ENCODE data around the gene P2RX4.
"Not testable (repeated sequence)": the region's sequence is repeated elsewhere in the genome, so short reads cannot be mapped to it uniquely, and the experiment has no call there.

Gene P2RX4

DNA sequence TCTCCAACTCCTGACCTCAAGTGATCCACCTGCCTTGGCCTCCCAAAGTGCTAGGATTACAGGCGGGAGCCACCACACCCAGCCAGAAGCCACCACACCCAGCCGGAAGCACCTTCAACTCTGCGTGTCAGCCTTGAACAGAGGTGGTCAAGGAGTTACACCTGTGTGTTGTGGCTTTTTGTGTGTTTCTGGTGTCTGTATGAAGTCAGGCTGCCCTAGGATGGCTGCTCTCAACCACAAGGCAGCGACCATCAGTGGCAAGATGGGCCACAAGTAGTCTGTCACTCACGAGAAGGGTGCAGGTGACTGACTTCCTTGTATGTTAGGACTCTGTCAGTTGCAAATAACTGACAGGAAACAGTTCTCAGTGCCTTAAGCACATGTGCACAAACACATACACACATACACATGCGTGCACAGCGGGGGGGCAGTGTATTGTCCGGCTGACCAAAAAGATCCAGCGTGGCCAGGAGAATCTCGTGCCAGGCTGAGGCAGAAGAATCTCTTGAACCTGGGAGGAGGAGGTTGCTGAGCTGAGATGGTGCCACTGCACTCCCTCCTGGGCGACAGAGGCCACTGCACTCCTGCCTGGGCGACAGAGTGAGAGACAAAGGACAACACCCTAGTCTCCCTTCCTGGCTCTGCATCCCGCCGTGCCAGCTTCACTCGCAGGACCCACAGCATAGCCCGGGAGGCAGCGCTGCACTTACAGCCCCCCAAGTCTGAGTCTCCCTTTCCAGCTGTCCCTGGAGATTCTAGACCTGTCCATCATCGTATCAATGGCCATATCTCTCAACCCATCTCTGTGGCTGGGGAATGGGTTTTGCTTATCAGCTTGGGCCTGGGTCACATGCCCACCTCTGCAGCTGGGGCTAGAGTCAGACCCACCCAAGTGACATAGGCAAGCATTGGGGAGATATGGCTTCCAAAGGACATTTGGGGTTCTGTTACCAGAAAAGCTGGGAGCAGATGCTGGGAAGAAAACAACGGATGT, 13.7 kb downstream of the P2RX4 start:
- peak; percentile 14 for DNase-seq

DNA sequence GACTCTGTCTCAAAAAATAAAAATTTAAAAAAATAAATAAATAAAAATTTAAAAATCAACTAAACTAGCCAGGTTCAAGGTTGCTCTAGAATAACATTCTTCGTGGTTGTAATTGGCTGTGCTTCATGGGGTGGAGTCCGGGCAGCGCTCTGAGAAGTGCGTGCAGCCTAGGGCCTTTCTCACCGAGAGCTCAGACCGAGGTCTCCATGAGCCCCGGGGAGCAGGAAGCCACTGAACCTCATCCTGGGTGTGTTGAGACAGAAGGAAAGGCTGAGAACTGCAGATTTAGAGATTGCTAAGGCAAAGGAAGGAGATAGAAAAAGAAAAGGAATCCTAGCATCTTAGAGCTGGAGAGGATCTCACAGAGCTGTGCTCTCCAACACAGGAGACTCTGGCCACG, 14.7 kb downstream of the P2RX4 start:
- DNase-seq: no peak

DNA sequence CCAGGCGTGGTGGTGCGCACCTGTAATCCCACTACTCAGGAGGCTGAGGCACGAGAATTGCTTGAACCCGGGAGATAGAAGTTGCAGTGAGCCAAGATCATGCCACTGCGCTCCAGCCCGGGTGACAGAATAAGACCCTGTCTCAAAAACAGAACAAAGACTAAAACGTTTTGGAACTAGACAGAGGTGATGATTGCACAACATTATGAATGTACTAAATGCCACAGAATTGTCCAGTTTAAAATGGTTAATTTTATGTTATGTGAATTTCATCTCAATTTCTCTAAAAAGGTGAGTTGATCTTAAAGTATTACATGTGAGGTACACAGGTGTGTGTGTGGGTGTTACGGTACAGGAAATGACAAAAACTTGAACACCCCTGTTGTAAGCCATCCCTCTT, 16.5 kb downstream of the P2RX4 start:
- DNase-seq: no peak

DNA sequence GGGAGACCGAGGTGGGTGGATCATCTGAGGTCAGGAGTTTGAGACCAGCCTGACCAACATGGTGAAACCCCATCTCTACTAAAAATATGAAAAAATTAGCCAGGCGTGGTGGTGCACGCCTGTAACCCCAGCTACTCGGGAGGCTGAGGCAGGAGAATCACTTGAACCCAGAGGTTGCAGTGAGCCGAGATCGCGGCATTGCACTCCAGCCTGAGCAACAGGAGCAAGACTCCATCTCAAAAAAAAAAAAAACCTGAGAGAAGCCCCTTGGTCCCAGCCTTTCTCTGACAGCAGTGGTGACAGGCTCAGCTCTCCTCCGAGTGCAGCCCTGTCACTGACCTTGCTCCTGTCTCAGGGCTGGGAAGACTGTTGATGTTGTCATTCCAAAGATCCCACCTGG, 16.9 kb downstream of the P2RX4 start:
- DNase-seq: not testable (repeated sequence)

DNA sequence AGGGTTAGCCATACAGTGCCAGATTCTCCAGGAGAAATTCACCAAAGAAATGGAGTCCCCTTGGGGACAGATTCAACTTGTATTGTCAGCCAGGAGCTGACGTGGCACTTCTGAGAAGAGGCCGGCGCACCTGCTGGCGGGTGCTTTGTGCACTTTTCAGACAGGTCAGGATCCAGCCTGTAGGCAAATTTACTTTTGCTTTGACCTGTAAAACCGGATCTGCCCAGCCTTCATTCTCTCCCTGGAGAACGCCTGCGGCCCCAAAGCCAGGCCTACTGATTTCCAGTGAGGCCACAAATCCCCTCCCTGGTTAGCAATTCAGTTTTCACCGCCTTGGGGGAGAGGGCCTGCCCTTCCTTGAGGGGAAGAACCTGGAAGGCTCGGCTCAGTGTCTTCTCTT, 17.4 kb downstream of the P2RX4 start:
- no peak for DNase-seq

DNA sequence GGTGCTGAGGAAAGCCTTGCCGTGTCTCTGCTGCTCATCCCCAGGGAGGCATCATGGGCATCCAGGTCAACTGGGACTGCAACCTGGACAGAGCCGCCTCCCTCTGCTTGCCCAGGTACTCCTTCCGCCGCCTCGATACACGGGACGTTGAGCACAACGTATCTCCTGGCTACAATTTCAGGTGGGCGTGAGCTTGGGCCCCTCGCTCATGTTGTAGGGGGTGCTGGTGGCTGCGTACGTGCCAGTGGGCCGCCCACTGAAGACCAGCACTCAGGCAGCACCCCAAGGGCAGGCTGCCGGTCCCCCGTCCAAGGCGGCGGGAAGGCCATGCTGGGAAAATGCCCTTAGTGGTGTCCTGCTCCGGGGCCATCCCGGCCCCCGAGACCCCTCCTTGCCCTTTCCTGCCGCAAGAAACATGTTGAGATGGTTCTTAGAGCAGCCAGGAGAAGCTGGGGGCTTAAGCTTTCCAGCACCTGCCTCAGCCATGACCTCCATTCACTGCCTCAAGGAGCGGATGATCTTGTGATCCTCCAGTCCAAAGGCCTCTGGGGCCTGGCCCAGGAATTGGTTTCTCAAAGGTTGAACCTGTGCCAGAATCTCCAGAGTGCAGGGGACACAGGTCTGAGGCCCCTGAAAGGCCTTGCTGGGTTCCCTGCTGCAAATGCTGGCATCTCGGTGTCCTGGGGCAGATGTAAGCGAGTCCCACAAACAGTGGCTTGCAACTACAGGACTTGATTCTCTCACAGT, 19.2 kb downstream of the P2RX4 start:
- DNase-seq: no peak

DNA sequence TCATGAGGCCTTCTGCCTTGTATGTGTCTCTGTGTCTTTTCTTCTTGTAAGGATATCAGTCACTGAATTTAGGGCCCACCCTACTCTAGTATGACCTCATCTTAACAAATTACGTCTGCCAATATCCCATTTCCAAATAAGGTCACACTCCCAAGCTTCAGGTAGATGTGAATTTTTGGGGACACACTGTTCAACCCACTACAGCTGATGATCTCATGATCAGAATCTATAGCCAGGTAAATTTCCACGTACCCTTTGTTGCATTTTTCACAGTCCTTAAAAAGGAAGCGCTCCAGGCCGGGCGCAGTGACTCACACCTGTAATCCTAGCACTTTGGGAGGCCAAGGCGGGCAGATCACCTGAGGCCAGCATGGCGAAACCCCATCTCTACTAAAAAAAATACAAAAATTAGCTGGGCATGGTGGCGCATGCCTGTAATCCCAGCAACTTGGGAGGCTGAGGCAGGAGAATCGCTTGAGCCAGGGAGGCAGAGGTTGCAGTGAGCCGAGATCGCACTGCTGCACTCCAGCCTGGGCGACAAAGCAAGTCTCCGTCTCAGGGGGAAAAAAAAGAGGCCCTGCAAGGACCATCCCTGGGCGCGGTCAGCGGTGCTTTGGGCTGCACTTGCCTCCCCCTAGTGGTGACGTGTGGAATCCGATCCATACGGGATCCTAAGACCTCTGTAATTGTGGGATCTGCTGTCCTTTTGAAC, 20.1 kb downstream of the P2RX4 start:
- peak; percentile 87 for DNase-seq

DNA sequence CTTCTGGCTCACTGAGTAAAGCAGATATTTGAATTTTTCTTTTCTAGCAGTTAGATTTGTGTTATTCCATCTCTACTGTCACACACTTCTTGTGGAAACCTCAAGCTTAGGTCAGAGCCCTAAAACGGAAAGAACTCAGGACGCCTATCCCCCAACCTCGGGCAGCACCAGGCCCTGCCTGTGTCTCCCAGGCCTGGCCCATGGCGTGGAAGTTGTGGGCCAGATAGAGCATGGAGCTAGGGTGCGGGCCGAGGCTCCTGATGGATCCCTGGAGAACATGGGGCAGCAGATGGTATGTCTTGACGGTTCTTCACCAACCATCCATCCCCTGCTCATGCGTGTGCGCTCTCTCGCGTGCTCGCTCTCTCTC, 20.6 kb downstream of the P2RX4 start:
- no peak for DNase-seq

DNA sequence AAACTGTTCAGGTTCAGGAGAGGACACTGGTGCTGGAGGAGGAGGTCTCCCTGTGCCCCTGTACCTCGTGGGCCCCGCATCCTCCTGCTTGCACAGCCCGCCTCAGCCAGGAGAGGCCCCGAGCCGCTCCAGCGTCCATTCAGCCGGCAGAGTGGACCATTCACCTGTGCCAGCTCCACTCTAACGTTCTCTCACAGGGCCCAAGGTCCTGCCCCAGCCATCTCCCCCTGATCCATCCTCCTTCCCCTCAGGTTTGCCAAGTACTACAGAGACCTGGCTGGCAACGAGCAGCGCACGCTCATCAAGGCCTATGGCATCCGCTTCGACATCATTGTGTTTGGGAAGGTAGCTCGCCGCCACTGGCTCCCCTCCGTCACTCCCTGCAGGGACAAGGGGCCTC, 22.2 kb downstream of the P2RX4 start:
- no peak for DNase-seq

DNA sequence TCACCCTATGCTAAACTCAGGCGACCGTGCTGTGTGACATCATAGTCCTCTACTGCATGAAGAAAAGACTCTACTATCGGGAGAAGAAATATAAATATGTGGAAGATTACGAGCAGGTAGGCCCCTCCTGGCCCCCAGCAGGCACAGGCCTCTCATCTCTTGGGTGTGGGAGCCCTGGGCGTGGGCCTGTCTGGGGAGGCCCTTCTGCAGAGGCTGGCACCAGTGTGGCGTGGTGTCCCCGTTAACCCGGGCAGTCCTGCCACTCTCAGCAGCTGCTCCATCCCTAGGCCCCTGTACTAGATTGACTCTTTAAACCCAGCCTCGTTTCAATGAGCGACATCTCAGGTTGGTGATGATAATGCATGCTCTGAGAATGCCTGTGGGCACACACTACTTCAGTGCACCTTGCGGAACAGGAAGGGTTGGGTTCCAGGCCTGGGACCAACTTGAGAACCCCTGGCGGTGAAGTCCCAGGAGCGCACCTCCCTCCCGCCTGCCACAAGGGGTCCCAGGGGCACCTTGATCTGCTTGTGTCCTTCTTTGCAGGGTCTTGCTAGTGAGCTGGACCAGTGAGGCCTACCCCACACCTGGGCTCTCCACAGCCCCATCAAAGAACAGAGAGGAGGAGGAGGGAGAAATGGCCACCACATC, 23.2 kb downstream of the P2RX4 start:
- no peak for DNase-seq

DNA sequence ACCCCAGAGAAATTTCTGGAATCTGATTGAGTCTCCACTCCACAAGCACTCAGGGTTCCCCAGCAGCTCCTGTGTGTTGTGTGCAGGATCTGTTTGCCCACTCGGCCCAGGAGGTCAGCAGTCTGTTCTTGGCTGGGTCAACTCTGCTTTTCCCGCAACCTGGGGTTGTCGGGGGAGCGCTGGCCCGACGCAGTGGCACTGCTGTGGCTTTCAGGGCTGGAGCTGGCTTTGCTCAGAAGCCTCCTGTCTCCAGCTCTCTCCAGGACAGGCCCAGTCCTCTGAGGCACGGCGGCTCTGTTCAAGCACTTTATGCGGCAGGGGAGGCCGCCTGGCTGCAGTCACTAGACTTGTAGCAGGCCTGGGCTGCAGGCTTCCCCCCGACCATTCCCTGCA, 23.7 kb downstream of the P2RX4 start:
- no peak for DNase-seq

DNA sequence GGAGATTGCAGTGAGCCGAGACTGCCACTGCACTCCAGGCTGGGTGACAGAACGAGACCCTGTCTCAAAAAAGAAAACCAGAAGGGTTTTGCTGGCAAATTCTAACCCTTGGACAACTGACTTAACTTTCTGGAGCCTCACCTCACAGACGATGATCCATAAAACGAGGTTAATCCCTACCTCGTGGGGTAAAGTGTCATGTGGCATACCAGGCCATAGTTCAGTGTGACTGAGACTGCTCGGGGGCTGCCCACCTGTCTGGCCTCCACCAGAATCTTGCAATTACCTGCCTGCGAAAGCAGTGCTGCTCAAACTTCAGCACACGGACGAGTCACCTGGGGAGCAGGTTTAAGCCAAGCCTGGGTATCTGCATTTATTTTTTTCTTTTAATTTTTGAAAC, 26.8 kb downstream of the P2RX4 start:
- DNase-seq: no peak

DNA sequence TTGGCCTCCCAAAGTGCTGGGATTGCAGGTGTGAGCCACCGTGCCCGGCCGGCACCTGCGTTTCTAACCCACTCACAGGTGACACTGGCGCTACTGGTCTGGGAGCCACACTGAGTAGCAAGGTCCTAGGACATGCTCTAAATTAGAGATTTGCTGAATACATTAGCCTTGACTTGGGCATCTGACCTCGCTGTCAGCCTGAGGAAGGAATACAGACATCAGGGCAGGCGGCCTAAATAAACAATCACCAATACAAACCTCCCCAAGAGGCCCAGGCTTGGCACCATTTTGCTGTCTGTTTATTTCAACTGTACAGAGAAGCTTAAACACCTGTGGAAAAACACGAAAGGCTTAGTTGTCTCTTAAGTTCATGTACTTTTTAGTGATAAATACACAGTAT, 27.5 kb downstream of the P2RX4 start:
- DNase-seq: no peak

DNA sequence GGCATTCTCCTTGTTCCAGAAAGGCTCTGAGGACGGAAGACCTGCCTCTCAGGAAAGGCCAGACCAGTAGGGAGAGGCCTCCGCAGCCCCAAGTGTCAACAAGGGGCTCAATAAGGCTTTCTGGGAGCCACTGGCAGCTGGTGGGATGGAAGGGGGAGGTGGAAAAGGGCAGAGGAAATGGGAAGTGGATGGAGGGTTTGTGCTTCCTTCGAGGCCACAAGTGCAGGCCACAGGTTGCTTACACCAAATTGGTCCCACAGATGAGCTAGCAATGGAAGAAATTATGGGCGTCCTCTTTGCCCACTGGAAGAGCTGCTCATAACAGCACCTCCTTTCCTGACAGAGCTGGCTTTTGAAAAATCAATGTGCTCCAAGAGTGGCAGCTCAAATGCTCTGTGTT, 28.2 kb downstream of the P2RX4 start:
- DNase-seq: no peak

DNA sequence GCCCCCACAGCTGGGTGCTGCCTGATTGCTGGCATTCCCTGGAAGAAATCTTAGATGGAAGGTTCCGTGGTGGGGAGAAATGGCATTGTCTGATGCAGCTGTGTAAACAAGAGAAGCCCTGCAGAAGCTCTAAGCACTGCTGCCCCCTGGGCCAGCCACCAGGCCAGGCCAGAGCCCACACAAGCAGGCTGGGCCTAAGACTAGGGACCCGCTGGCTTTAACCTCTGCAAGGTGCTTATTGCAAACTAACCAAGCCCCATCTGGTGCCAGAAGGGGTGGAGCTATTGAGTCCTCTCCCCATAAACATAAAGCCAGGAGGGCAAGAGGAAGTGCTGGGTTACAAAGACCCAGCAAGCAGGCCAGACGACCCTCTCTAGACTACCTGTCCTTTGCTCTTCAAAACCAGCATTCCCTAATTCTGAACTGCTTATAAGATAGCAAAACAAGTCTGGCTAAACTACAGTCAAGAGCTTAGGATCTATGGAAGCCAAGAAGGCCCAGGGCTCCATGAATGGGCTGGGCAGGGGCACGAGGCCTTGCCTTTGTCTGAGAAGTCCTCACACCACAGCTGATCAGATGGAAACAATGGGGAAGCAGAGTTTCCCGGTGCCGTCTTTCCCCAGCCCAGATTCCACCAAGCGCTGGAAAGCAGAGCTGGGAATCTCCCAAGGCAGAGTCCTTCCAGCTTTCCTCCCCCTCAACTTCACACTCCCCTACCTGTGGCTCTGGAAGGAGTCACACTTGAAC, 28.8 kb downstream of the P2RX4 start:
- DNase-seq: no peak

DNA sequence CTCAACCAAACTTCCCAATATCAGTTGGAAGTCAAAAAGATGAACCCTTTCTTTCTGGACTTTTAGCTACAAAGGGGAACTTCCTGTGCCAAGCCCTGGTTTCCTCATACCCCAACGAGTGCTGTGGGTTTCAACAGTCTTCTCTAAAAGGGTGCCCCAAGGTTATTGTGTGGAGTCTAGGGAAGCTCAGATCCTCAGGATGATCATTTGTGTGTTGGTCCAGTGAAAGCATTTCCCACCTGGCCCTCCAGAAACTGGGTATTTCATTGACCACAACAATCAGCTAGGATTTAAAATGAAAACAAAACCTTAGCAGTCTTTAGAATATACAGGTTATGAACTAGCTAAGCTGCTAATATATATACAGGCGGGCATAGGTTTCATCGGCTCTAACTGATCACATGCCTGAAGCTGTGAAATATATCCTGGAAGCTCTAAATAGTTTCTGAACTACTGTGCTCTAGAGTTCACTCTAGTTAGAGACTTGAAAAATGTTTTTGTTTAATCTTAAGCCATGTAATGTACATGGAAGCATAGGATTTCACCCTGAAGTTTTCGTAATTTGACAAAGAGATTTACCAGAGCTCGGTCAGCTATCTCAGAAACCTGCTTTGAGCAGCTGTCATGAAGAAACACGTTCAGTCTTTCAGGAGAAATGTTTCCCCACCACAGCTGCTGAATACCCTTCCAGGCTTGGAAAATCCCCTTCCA, 29.6 kb downstream of the P2RX4 start:
- no peak for DNase-seq

DNA sequence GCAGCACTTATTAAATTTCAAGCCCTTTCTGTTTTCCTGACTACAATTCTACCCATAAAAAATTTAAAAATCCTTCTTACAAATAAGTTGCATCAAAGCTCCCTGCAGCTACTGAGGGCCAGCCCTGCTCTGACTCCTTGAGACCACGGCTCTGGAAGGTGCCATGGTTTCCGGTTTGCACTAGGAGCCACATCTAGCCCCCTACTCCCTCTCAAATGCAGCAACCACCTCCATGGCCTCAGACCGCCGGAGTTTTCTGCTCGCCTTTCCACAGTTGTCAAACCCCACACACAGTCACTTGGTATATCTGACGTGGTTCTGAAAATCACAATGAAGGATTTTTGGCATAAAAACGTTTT, 30.1 kb downstream of the P2RX4 start:
- DNase-seq: no peak

DNA sequence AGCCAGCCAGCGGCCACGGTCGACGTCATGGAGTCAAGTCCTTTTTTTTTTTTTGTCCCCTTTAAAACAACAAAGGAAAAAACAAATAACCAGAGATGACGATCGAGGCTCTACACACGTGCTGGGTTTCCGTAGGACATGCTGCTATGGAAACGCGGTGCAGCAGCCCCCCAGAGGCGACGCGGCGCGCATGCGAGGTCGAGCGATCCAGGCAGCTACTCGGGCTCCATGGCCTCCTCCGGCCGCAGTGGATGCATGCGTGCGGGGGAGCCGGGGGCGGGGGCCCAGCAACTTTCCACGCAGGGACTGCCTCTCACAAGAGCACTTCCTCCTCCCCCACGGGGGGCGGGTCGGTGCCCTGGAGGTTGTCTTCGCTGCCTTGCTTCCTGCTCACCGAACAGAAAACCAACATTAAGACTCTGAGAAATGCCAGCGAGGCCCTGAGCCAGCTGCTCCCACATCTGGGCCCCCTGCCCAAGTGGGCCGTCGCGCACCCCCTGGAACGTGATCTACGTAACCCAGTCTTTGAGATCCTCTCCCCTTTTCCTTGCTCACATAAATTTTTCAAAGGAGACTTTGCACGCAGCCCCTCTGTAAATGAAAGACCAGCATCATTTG, 30.7 kb downstream of the P2RX4 start:
- no peak for DNase-seq

DNA sequence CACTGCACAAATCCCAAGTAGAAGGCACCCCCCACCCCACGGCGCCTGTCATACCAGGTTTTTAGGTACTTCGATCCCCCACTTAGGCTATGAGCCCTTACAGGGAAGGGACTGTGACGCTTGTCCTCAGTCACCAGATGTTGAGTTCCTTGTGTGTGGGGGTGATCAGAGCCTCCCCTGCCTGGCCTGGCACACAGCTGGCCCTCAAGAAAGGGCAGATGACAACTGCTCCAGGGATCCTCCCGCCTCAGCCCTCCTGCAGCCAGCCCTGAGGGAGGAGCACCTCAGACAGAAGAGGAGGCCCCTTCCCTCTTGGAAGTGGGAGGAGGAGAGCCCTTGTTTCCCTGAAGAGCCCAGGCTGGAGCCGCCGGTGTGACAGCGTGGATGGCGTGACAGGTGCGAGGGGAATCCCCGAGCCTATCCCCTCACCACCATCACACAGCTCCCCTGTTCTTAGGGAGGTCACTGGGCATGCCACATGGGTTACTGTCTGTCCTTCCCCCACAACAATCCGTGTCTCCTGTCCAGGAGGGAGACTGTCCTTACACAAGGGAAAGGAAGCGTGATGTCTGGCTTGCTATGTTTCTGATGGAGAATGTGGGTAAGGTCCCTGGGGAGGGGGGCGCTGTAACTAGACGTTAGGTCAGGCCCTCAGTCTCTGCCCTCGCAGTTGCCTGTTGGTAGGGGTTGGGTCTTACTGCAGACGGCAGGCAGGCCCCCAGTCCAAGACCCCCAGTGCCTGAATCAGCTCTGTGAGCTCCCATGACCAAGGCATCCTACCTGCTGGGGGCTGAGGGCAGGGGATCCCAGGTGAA, 31.4 kb downstream of the P2RX4 start:
- DNase-seq: no peak

DNA sequence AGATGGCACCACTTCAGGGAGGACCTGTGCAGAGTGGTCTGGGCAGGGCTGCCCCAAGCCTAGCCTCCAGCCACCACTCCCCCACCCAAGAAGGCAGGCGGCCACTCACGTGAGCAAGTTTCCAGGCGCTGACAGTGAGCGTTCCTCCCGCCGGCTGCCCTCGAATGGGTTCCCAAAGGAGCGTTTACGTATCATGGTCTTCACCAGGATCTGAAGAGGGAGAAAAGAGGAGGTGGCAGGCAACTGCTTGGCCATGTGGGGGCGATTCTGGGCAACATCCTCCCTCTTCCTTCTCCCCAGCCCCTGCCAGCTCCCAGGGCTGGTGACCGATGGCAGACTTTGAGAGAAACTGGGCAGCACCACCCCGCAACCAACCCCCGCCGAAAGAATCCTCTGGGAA, 35.1 kb downstream of the P2RX4 start:
- DNase-seq: no peak

All from OCI-M1 (cell line).